Omental fat pad (tissue), 4 donors: ENCODE results near the gene PIK3C2G. TPM values are rescaled to one million over a fixed set of nuclear protein-coding genes. Genes with fewer than 3 reads are reported as not detected.

Experiments
- ATAC-seq: fragments of 150-250 bp; one replicate; pipeline ENCODE4 v1.9.1; 2016; ENCODE audit warnings: mild to moderate bottlenecking, moderate library complexity; ENCODE audit not compliant: low FRiP score
- DNase-seq: peaks from one replicate; pipeline ENCODE4 v3.0.0-alpha.2; 2019; ENCODE audit warnings: low spot score
- CTCF ChIP-seq, 3 donors: fragments of 450-650 bp; IDR thresholded peaks; one replicate each; pipeline ENCODE4 v1.5.1; 2016 to 2017; ENCODE audit warnings: antibody characterized with exemption in 3 of 3, mild to moderate bottlenecking in 3 of 3, moderate library complexity in 2 of 3
- total RNA-seq, 4 donors: library from RNA; depleted of rRNA; stranded (reverse); fragments of >200 nt; gene quantifications; one replicate each; pipeline ENCODE4 v1.1.0, GENCODE V29; 2016

The PIK3C2G gene
- total RNA-seq, 4 donors from 2014 or later, result 0.12 to 0.47 (median 0.19) TPM

- DNase-seq (no peak), ATAC-seq (no peak)
- TF ChIP-seq CTCF (IDR thresholded peaks at IDR 0.05), result no peak
Measured at GRCh38 chr12:18358077-18358476, 96.8 kb downstream of the PIK3C2G start.

- no peak for ATAC-seq
- DNase-seq, result no peak
- no peak for TF ChIP-seq CTCF (IDR thresholded peaks at IDR 0.05)
Measured at GRCh38 chr12:18358930-18359329, 97.6 kb downstream of the PIK3C2G start.

GRCh38 chr12:18361433-18361832, 100.1 kb downstream of the PIK3C2G start:
- no peak for DNase-seq
- no peak for TF ChIP-seq CTCF (IDR thresholded peaks at IDR 0.05)
- ATAC-seq, result no peak

GRCh38 chr12:18363321-18363720, 102.0 kb downstream of the PIK3C2G start:
- no peak for TF ChIP-seq CTCF (IDR thresholded peaks at IDR 0.05)
- DNase-seq, result no peak
- no peak for ATAC-seq

GRCh38 chr12:18368594-18368993, 107.3 kb downstream of the PIK3C2G start:
- no peak for ATAC-seq
- no peak for TF ChIP-seq CTCF (IDR thresholded peaks at IDR 0.05)
- DNase-seq, result no peak

- no peak for DNase-seq
- no peak for TF ChIP-seq CTCF (IDR thresholded peaks at IDR 0.05)
- ATAC-seq, result no peak
Measured at GRCh38 chr12:18373181-18373580, 111.9 kb downstream of the PIK3C2G start.

- no peak for TF ChIP-seq CTCF (IDR thresholded peaks at IDR 0.05)
- DNase-seq (no peak), ATAC-seq (no peak)
Measured at GRCh38 chr12:18375131-18375530, 113.8 kb downstream of the PIK3C2G start.
